DOHH2 (cell line): Measurements from ENCODE around the gene TJAP1.

ENCODE experiments used
- CTCF ChIP-seq: fragments of 200-600 bp; sonication (generic); IDR thresholded peaks from one replicate; pipeline ENCODE4 v1.5.1; 2014; ENCODE audit warnings: antibody characterized with exemption, mild to moderate bottlenecking, low read depth, low read length; ENCODE audit not compliant: poor library complexity, severe bottlenecking
- EZH2phosphoT487 ChIP-seq: fragments of 200-600 bp; sonication (generic); IDR thresholded peaks from 2 replicates; pipeline ENCODE4 v1.6.1; 2017; ENCODE audit warnings: borderline replicate concordance, mild to moderate bottlenecking, antibody characterized with exemption, low read length, moderate library complexity, mixed read lengths

- TF ChIP-seq CTCF (no peak), EZH2phosphoT487 (no peak)
These were observed at the start of gene TJAP1 for GRCh38 chr6:43477235-43478007.
